Fibroblast of lung (primary cell): Measurements from ENCODE around the gene ZDHHC23. TPM values are rescaled to one million over a fixed set of nuclear protein-coding genes. Genes with fewer than 3 reads are reported as not detected.
A peak's percentile ranks its signal among the peaks of the same experiment; 100 is the strongest.

Experiments used
- DNase-seq, 2 donors: peaks; one replicate each; pipeline versions ENCODE4 v3.0.0 to v3.0.0-alpha.2; 2010; ENCODE audit warnings: low read depth in 2 of 2
- H2AFZ ChIP-seq: 2 replicates; pipeline ENCODE4 v1.5.1; 2012; ENCODE audit warnings: low read length, control low read depth, inconsistent platforms
- H3K27ac ChIP-seq: 2 replicates; pipeline ENCODE4 v1.5.1; 2011; ENCODE audit warnings: low read length, control low read depth; ENCODE audit not compliant: insufficient read depth
- H3K27me3 ChIP-seq: 2 replicates; pipeline ENCODE4 v1.5.1; 2011; ENCODE audit warnings: mild to moderate bottlenecking, low read length; ENCODE audit not compliant: control insufficient read depth, insufficient read depth
- H3K36me3 ChIP-seq: 2 replicates; pipeline ENCODE4 v1.5.1; 2011; ENCODE audit warnings: low read length; ENCODE audit not compliant: control insufficient read depth, insufficient read depth
- H3K4me1 ChIP-seq: 2 replicates; pipeline ENCODE4 v1.5.1; 2011; ENCODE audit warnings: low read length; ENCODE audit not compliant: control insufficient read depth, insufficient read depth; ENCODE audit errors: extremely low read depth
- H3K4me2 ChIP-seq: 2 replicates; pipeline ENCODE4 v1.5.1; 2011; ENCODE audit warnings: low read length, control low read depth; ENCODE audit not compliant: insufficient read depth; ENCODE audit errors: extremely low read depth
- H3K4me3 ChIP-seq, 4 experiments: fragments of 200-600 bp in 1 of 4; sonication (generic) in 1 of 4; replicated peaks in 1 of 4; 2 replicates each; pipeline ENCODE4 v1.5.1; 2011 to 2016; ENCODE audit warnings: low read length in 4 of 4, low read depth in 3 of 4, mild to moderate bottlenecking in 3 of 4, control low read depth in 2 of 4, inconsistent platforms in 1 of 4, mixed read lengths in 1 of 4; ENCODE audit not compliant: insufficient read depth in 1 of 4; ENCODE audit errors: control extremely low read depth in 1 of 4
- H3K79me2 ChIP-seq: 2 replicates; pipeline ENCODE4 v1.5.1; 2012; ENCODE audit warnings: mild to moderate bottlenecking, low read length, inconsistent platforms; ENCODE audit not compliant: control insufficient read depth, insufficient read depth
- H3K9ac ChIP-seq: 2 replicates; pipeline ENCODE4 v1.5.1; 2011; ENCODE audit warnings: mild to moderate bottlenecking, low read length, control low read depth; ENCODE audit not compliant: insufficient read depth
- H3K9me3 ChIP-seq: 2 replicates; pipeline ENCODE4 v1.5.1; 2012; ENCODE audit warnings: low read depth, low read length; ENCODE audit not compliant: control insufficient read depth, insufficient read depth
- H4K20me1 ChIP-seq: 2 replicates; pipeline ENCODE4 v1.5.1; 2011; ENCODE audit warnings: low read length; ENCODE audit not compliant: control insufficient read depth, insufficient read depth; ENCODE audit errors: extremely low read depth
- CTCF ChIP-seq, 2 donors: IDR thresholded peaks in 1 of 2; conservative IDR thresholded peaks in 1 of 2; 1 replicate in 1 of 2; 2 replicates in 1 of 2; pipeline ENCODE4 v1.5.1; 2011 to 2012; ENCODE audit warnings: low read length in 2 of 2, control low read depth in 1 of 2, inconsistent platforms in 1 of 2, low read depth in 1 of 2, mild to moderate bottlenecking in 1 of 2
- EZH2 ChIP-seq: IDR thresholded peaks from 2 replicates; pipeline ENCODE4 v1.5.1; 2012; ENCODE audit warnings: low read length, control low read depth, mild to moderate bottlenecking; ENCODE audit errors: missing control alignments
- polyA plus RNA-seq, 2 donors: library from polyadenylated mRNA; depleted of rRNA in 1 of 2; stranded (reverse) in 1 of 2; unstranded in 1 of 2; fragments of >200 nt; gene quantifications; 2 replicates each; pipeline ENCODE4 v1.2.1, GENCODE V29; 2011 to 2012; ENCODE audit warnings: missing spikeins in 1 of 2
- total RNA-seq: library from RNA; depleted of rRNA; stranded (reverse); fragments of >200 nt; gene quantifications from 2 replicates; pipeline ENCODE4 v1.2.1, GENCODE V29; 2014

The ZDHHC23 gene
- total and polyA plus RNA-seq, 2 donors (not counting 1 experiment from before 2014, with no cell fraction given) = 0.50 to 1.5 TPM

- no peaks in the 10 kb centered on the region for H3K9me3 ChIP-seq
- peak overlapping the region; percentile 92 for H3K4me2 ChIP-seq
- H2AFZ ChIP-seq = peak overlapping the region; percentile 2
- H4K20me1 ChIP-seq = no peaks in the 10 kb centered on the region
- H3K36me3 ChIP-seq = no peaks in the 10 kb centered on the region
- no peaks in the 10 kb centered on the region for H3K79me2 ChIP-seq
- no peak overlapping the region for H3K27ac ChIP-seq
- peaks cover 11% of the 10 kb centered on the region for H3K27me3 ChIP-seq
- peak in 1 of 2 donors; percentile 6 for DNase-seq
- no peak overlapping the region for H3K9ac ChIP-seq
- peak overlapping the region; percentile 19 to 63 (median 56) for H3K4me3 ChIP-seq
- no peaks in the 10 kb centered on the region for H3K4me1 ChIP-seq
- TF ChIP-seq EZH2 (peak; percentile 43), CTCF (conservative IDR thresholded peaks at IDR 0.05 in 1 of 2, IDR thresholded peaks at IDR 0.05 in 1 of 2; ENCODE audit: low read depth in 1 of 2, low read length in 2 of 2) (no peak)
Observed at GRCh38 chr3:113948015-113948917, 453 bp downstream of the ZDHHC23 start.

DNA sequence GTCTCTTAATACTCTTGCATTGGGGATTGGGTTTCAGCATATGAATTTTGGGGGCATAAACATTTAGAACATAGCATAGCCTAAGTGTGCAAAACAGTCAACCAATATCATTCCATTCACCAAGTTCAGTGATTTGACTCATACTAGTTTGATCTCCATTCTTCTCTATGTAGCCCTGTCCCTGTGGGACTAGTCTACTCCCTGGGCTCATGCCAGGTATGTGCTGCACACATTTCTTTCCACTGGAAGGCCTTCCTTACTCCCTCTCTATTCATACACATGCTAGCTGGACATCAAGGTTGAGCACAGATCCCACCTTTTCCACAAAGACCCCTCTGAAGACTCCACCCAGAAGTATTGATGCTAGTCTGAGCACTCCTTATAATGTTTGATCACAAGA, 5.1 kb downstream of the ZDHHC23 start:
- Histone ChIP-seq H3K27me3 (peaks cover 11% of the 10 kb centered on the region), H3K4me1 (no peaks in the 10 kb centered on the region), H3K4me2 (no peak overlapping the region), H3K9me3 (no peaks in the 10 kb centered on the region), H3K79me2 (no peaks in the 10 kb centered on the region), H4K20me1 (no peaks in the 10 kb centered on the region), H3K36me3 (no peaks in the 10 kb centered on the region), H3K9ac (no peak overlapping the region), H2AFZ (no peak overlapping the region), H3K4me3 (no peak overlapping the region), H3K27ac (no peak overlapping the region)
- no peak for DNase-seq
- TF ChIP-seq EZH2 = no peak
- TF ChIP-seq CTCF (conservative IDR thresholded peaks at IDR 0.05 in 1 of 2, IDR thresholded peaks at IDR 0.05 in 1 of 2; ENCODE audit: low read depth in 1 of 2, low read length in 2 of 2) = no peak

GRCh38 chr3:113953677-113954076, 5.9 kb downstream of the ZDHHC23 start:
- Histone ChIP-seq H3K36me3 (no peaks in the 10 kb centered on the region), H3K4me1 (no peaks in the 10 kb centered on the region), H3K9ac (no peak overlapping the region), H3K4me2 (no peak overlapping the region), H2AFZ (no peak overlapping the region), H3K27me3 (peaks cover 6% of the 10 kb centered on the region), H3K79me2 (no peaks in the 10 kb centered on the region), H4K20me1 (no peaks in the 10 kb centered on the region), H3K4me3 (no peak overlapping the region), H3K27ac (no peak overlapping the region), H3K9me3 (no peaks in the 10 kb centered on the region)
- TF ChIP-seq CTCF (conservative IDR thresholded peaks at IDR 0.05 in 1 of 2, IDR thresholded peaks at IDR 0.05 in 1 of 2; ENCODE audit: low read depth in 1 of 2, low read length in 2 of 2) (no peak), EZH2 (no peak)
- DNase-seq = peak in 1 of 2 donors; percentile 47
